ENCODE data around the gene KRT80. TPM values are rescaled to one million over a fixed set of nuclear protein-coding genes. Genes with fewer than 3 reads are reported as not detected.

Gene KRT80
- total and polyA plus RNA-seq, 2 of the 13 experiments (the other 11 are each of a cell fraction or from before 2014, with no cell fraction given) = 0.27 to 0.53 TPM

DNA sequence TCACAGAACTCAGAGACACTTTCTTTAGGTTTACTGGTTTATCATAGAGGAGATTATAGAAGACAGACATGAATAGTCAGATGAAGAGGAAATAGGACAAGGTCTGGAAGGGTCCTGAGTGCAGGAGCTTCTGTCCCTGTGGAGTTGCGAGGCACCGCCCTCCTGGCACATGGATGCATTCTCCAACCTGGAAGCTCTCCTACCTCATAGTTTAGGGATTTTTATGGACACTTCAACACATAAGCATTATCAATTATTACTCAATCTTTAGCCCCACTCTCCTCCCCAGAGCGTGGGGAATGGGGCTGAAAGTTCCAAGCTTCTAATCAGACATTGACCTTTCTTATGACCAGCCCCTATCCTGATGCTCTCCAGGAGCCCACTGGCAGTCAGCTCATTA lies 28.7 kb upstream of the KRT80 start (continued):
- TF ChIP-seq, protein P1, sequence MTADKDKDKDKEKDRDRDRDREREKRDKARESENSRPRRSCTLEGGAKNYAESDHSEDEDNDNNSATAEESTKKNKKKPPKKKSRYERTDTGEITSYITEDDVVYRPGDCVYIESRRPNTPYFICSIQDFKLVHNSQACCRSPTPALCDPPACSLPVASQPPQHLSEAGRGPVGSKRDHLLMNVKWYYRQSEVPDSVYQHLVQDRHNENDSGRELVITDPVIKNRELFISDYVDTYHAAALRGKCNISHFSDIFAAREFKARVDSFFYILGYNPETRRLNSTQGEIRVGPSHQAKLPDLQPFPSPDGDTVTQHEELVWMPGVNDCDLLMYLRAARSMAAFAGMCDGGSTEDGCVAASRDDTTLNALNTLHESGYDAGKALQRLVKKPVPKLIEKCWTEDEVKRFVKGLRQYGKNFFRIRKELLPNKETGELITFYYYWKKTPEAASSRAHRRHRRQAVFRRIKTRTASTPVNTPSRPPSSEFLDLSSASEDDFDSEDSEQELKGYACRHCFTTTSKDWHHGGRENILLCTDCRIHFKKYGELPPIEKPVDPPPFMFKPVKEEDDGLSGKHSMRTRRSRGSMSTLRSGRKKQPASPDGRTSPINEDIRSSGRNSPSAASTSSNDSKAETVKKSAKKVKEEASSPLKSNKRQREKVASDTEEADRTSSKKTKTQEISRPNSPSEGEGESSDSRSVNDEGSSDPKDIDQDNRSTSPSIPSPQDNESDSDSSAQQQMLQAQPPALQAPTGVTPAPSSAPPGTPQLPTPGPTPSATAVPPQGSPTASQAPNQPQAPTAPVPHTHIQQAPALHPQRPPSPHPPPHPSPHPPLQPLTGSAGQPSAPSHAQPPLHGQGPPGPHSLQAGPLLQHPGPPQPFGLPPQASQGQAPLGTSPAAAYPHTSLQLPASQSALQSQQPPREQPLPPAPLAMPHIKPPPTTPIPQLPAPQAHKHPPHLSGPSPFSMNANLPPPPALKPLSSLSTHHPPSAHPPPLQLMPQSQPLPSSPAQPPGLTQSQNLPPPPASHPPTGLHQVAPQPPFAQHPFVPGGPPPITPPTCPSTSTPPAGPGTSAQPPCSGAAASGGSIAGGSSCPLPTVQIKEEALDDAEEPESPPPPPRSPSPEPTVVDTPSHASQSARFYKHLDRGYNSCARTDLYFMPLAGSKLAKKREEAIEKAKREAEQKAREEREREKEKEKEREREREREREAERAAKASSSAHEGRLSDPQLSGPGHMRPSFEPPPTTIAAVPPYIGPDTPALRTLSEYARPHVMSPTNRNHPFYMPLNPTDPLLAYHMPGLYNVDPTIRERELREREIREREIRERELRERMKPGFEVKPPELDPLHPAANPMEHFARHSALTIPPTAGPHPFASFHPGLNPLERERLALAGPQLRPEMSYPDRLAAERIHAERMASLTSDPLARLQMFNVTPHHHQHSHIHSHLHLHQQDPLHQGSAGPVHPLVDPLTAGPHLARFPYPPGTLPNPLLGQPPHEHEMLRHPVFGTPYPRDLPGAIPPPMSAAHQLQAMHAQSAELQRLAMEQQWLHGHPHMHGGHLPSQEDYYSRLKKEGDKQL (CRISPR knock-in tag; IDR thresholded peaks at IDR 0.05; ENCODE audit: low read depth) = no peak
- no peak for TF ChIP-seq FOSL2 (CRISPR knock-in tag; IDR thresholded peaks at IDR 0.05)
- TF ChIP-seq, protein P2, sequence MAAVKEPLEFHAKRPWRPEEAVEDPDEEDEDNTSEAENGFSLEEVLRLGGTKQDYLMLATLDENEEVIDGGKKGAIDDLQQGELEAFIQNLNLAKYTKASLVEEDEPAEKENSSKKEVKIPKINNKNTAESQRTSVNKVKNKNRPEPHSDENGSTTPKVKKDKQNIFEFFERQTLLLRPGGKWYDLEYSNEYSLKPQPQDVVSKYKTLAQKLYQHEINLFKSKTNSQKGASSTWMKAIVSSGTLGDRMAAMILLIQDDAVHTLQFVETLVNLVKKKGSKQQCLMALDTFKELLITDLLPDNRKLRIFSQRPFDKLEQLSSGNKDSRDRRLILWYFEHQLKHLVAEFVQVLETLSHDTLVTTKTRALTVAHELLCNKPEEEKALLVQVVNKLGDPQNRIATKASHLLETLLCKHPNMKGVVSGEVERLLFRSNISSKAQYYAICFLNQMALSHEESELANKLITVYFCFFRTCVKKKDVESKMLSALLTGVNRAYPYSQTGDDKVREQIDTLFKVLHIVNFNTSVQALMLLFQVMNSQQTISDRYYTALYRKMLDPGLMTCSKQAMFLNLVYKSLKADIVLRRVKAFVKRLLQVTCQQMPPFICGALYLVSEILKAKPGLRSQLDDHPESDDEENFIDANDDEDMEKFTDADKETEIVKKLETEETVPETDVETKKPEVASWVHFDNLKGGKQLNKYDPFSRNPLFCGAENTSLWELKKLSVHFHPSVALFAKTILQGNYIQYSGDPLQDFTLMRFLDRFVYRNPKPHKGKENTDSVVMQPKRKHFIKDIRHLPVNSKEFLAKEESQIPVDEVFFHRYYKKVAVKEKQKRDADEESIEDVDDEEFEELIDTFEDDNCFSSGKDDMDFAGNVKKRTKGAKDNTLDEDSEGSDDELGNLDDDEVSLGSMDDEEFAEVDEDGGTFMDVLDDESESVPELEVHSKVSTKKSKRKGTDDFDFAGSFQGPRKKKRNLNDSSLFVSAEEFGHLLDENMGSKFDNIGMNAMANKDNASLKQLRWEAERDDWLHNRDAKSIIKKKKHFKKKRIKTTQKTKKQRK (IDR thresholded peaks at IDR 0.05; ENCODE audit: low read length) = no peak
- TF ChIP-seq, protein P3, sequence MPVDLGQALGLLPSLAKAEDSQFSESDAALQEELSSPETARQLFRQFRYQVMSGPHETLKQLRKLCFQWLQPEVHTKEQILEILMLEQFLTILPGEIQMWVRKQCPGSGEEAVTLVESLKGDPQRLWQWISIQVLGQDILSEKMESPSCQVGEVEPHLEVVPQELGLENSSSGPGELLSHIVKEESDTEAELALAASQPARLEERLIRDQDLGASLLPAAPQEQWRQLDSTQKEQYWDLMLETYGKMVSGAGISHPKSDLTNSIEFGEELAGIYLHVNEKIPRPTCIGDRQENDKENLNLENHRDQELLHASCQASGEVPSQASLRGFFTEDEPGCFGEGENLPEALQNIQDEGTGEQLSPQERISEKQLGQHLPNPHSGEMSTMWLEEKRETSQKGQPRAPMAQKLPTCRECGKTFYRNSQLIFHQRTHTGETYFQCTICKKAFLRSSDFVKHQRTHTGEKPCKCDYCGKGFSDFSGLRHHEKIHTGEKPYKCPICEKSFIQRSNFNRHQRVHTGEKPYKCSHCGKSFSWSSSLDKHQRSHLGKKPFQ (CRISPR knock-in tag; IDR thresholded peaks at IDR 0.05; ENCODE audit: insufficient replicate concordance) = no peak
- no peak for TF ChIP-seq NBN (conservative IDR thresholded peaks at IDR 0.05)
- no peak for TF ChIP-seq ZNF883 (CRISPR knock-in tag; IDR thresholded peaks at IDR 0.05; ENCODE audit: not compliant biosample characterization)
- TF ChIP-seq SOX5 (CRISPR knock-in tag; IDR thresholded peaks at IDR 0.05; ENCODE audit: borderline replicate concordance) = no peak
- no peak for TF ChIP-seq MEIS2 (CRISPR knock-in tag; IDR thresholded peaks at IDR 0.05)
- TF ChIP-seq KLF11 (CRISPR knock-in tag; IDR thresholded peaks at IDR 0.05) = no peak
- TF ChIP-seq NFE2 (CRISPR knock-in tag; IDR thresholded peaks at IDR 0.05) = no peak
